Endothelial cell of hepatic sinusoid (primary cell): ENCODE results near the gene PLD3.
"Not testable (repeated sequence)": the region's sequence is repeated elsewhere in the genome, so short reads cannot be mapped to it uniquely, and the experiment has no call there.

Source experiments
- in situ Hi-C: cut with HindIII; loops from 2 replicates; pipeline ENCODE4 v1.10.0; 2017; ENCODE audit warnings: low sequenced_read_pairs

Gene PLD3

GRCh38 chr19:40387155-40387554, 38.7 kb downstream of the PLD3 start:
- in situ Hi-C loops = no loop called here

GRCh38 chr19:40388481-40388880, 40.0 kb downstream of the PLD3 start:
- in situ Hi-C loops = no loop called here

GRCh38 chr19:40389404-40390083, 41.0 kb downstream of the PLD3 start:
- in situ Hi-C loops = no loop called here

- in situ Hi-C loops = no loop called here
These were observed 41.7 kb downstream of the PLD3 start, which contains the start of gene HIPK4 for GRCh38 chr19:40390084-40390742. Gene HIPK4 (minus strand): TSS chr19:40390181. CDS start chr19:40389902, 279 bp downstream.

GRCh38 chr19:40392123-40392522, 43.6 kb downstream of the PLD3 start:
- in situ Hi-C loops = no loop called here

- in situ Hi-C loops = no loop called here
These were observed 44.5 kb downstream of the PLD3 start for GRCh38 chr19:40392894-40393517.

GRCh38 chr19:40393894-40394815, 45.7 kb downstream of the PLD3 start:
- in situ Hi-C loops = no loop called here

- in situ Hi-C loops = no loop called here
These were observed 46.3 kb downstream of the PLD3 start for GRCh38 chr19:40394816-40395210.

GRCh38 chr19:40395956-40396355, 47.5 kb downstream of the PLD3 start:
- in situ Hi-C loops = no loop called here

GRCh38 chr19:40396886-40397567, 48.5 kb downstream of the PLD3 start:
- in situ Hi-C loops = no loop called here

GRCh38 chr19:40397568-40397906, 49.0 kb downstream of the PLD3 start:
- in situ Hi-C loops = no loop called here

- in situ Hi-C loops = no loop called here
These were observed 50.1 kb downstream of the PLD3 start for GRCh38 chr19:40398417-40399131.

GRCh38 chr19:40400559-40400958, 52.1 kb downstream of the PLD3 start:
- in situ Hi-C loops = no loop called here

- in situ Hi-C loops = no loop called here
These were observed 54.9 kb downstream of the PLD3 start for GRCh38 chr19:40403262-40403984.

GRCh38 chr19:40407714-40408597, 59.5 kb downstream of the PLD3 start:
- in situ Hi-C loops = no loop called here

GRCh38 chr19:40408598-40408925, 60.1 kb downstream of the PLD3 start:
- in situ Hi-C loops = not testable (repeated sequence)

- in situ Hi-C loops = no loop called here
These were observed 61.5 kb downstream of the PLD3 start for GRCh38 chr19:40410030-40410389.

GRCh38 chr19:40411125-40411842, 62.8 kb downstream of the PLD3 start:
- in situ Hi-C loops = no loop called here
